Activated CD4-positive, alpha-beta T cell treated with anti-CD3 and anti-CD28 coated beads, Interleukin-2, amount 50 U/mL, for 16 hours (primary cell): ENCODE results near the gene CRTAC1.

ENCODE experiments used
- DNase-seq: peaks from one replicate; pipeline ENCODE4 v3.0.0-alpha.2; 2020

CRTAC1 gene

DNA sequence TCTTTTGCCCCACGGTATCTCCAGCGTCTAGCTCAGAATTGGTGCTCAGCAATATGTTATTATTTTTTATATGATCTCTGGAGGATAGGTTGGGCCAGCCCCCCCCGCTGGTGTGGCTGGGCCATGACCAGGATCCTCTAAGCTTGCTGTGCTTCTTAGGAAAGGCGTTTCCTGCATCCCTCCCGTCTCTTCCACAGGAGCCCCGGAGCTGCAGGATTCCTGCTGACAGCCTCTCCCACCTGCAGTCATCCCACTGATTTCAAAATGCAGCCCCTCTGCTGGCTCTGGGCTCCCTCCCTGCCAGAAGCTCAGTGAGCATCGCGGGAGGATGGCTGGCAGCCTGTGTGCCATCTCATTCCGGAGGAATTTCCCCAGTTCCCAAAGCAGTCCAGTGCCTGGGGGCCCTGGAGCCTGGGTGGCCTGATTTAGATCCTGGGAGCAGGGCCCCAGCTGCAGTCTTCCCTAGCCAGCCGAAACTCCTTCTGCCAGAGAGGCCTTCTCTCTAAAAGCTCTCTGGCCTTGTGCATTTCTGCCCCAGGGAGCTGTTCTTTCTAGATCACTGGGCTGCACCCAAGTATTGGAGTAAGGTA, 202.6 kb downstream of the CRTAC1 start:
- no peak for DNase-seq

- DNase-seq = no peak
These were observed 203.5 kb downstream of the CRTAC1 start for GRCh38 chr10:97826892-97827291.

GRCh38 chr10:97825020-97825760, 205.2 kb downstream of the CRTAC1 start:
- DNase-seq = no peak

GRCh38 chr10:97823734-97824133, 206.7 kb downstream of the CRTAC1 start:
- no peak for DNase-seq

GRCh38 chr10:97822261-97822687, 208.1 kb downstream of the CRTAC1 start:
- DNase-seq = no peak

DNA sequence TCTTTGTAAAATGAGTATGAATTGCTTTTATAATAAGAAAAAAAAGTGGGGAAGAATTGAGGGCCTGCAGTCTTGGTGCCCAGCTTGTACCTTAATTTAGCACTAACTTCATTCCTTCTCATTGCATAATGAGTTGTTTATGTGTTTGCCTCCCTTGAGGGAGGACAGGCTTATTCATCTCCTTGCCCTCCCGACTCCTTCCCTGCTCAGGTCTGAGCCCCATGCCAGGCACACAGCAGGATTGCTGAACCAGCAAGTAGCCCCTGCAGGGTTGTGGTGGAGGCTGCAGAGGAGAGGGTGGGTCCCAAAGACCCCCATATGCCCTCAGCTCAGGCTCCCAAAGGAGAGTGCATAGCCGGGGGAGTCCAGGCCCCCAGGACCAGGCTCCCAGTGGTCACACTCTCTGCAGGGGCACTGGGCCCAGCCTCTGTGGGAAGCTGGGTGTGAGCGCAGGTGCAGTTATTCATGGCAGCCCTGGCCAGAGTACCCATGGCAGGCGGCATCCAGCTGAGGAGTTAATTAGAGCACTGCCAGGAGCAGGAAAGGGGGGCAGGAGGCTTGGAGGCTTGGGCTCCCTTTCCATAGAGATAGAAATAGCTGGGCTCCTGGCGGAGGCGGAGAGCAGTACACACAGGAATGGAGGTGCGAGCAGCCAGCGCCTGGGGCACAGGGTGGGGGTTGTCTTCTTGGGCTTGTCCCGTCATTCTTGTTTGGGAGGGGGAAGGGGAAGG, 208.9 kb downstream of the CRTAC1 start:
- DNase-seq = no peak

- no peak for DNase-seq
These were observed 210.2 kb downstream of the CRTAC1 start for GRCh38 chr10:97820096-97820704.

- no peak for DNase-seq
These were observed 211.8 kb downstream of the CRTAC1 start for GRCh38 chr10:97818572-97818971.

DNA sequence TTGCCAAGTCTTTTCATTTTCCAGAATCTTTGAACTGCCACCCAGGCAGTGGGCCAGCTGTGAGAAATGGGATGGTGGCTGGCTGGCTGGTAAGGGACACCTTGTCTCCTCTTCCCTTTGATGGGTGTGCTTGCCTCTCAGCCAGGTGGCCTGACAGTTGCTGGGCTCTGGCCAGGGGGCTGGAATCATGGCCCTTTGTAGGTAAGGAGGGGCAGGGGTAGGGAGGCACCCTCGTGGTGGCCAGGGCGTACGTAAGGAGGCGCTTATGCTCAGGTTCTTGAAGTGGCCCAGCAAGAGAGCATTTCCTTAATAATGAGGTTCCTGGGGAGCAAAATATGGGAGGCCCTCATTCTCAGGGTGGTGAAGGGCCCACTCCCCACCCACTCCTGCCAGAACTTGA, 213.8 kb downstream of the CRTAC1 start:
- DNase-seq = no peak
